ENCODE results near the gene MICU2. TPM values are rescaled to one million over a fixed set of nuclear protein-coding genes. Genes with fewer than 3 reads are reported as not detected.

Gene MICU2
- total RNA-seq, 4 donors from 2014 or later, result 50.8 to 108 (median 77.4) TPM

GRCh38 chr13:21538753-21539152 lies 65.2 kb downstream of the MICU2 start:
- WGBS, 2 donors, result 97% methylated on average over 1 of the region's 1 CpG
- TF ChIP-seq, protein P1, sequence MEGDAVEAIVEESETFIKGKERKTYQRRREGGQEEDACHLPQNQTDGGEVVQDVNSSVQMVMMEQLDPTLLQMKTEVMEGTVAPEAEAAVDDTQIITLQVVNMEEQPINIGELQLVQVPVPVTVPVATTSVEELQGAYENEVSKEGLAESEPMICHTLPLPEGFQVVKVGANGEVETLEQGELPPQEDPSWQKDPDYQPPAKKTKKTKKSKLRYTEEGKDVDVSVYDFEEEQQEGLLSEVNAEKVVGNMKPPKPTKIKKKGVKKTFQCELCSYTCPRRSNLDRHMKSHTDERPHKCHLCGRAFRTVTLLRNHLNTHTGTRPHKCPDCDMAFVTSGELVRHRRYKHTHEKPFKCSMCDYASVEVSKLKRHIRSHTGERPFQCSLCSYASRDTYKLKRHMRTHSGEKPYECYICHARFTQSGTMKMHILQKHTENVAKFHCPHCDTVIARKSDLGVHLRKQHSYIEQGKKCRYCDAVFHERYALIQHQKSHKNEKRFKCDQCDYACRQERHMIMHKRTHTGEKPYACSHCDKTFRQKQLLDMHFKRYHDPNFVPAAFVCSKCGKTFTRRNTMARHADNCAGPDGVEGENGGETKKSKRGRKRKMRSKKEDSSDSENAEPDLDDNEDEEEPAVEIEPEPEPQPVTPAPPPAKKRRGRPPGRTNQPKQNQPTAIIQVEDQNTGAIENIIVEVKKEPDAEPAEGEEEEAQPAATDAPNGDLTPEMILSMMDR (IDR thresholded peaks at IDR 0.05), result no peak
- TF ChIP-seq POLR2A (IDR thresholded peaks at IDR 0.05), result no peak
- DNase-seq (ENCODE audit: low spot score in 2 of 2), result no peak
- no peak overlapping the region for H3K4me3 ChIP-seq (ENCODE audit: low read depth, poor library complexity, severe bottlenecking)
- intact Hi-C loops (cut with DNase I; ENCODE audit: low total_unique reads), result no loop called here

DNA sequence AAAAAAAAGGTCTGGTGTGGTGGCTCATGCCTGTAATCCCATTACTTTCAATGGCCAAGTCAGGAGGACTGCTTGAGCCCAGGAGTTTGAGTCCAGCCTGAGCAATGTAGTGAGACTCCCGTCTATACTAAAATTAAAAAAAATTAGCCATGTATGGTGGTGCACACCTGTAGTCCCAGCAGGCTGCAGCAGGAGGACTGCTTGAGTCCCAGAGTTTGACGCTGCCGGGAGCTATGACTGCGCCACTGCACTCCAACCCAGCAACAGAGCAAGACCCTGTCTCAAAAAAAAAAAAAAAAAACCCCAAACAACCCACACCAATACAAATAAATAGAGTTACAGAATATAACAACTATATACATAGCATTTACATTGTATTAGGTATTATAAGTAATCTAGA lies 65.7 kb downstream of the MICU2 start:
- TF ChIP-seq, protein P1 (IDR thresholded peaks at IDR 0.05), result no peak
- TF ChIP-seq POLR2A (IDR thresholded peaks at IDR 0.05), result no peak
- WGBS, 2 donors, result 92 to 95% methylated on average over 4 of the region's 4 CpGs
- intact Hi-C loops (cut with DNase I; ENCODE audit: low total_unique reads), result no loop called here
- no peak overlapping the region for H3K4me3 ChIP-seq (ENCODE audit: low read depth, poor library complexity, severe bottlenecking)
- no peak for DNase-seq (ENCODE audit: low spot score in 2 of 2)

DNA sequence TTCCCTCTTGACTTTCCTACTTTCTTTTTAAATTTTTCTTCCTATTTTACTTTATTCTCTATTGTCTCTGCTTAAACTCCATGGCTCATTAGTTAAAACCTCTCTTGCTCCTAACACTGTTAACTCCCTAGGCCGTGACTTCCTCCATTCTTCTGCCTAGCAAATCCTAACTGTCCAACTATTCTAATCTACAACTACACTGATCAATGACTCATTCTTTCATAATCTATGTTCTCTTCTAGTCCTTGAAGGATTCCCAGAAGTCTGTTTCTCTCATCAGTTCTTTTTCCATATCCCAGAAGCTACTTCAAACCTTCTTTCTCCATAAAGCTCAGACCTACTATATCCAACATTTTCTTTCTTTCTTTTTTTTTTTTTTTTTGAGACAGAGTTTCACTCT lies 66.9 kb downstream of the MICU2 start:
- DNase-seq (ENCODE audit: low spot score in 2 of 2), result no peak
- TF ChIP-seq, protein P1 (IDR thresholded peaks at IDR 0.05), result no peak
- no peak for TF ChIP-seq POLR2A (IDR thresholded peaks at IDR 0.05)
- intact Hi-C loops (cut with DNase I; ENCODE audit: low total_unique reads), result no loop called here
- H3K4me3 ChIP-seq (ENCODE audit: low read depth, poor library complexity, severe bottlenecking), result no peak overlapping the region
- 97 to 100% methylated on average over 1 of the region's 1 CpG for WGBS, 2 donors

GRCh38 chr13:21534760-21535159 lies 69.2 kb downstream of the MICU2 start:
- no peak for DNase-seq (ENCODE audit: low spot score in 2 of 2)
- TF ChIP-seq POLR2A (IDR thresholded peaks at IDR 0.05), result no peak
- TF ChIP-seq, protein P1 (IDR thresholded peaks at IDR 0.05), result no peak
- intact Hi-C loops (cut with DNase I; ENCODE audit: low total_unique reads), result no loop called here
- 95 to 100% methylated on average over 1 of the region's 1 CpG for WGBS, 2 donors
- no peak overlapping the region for H3K4me3 ChIP-seq (ENCODE audit: low read depth, poor library complexity, severe bottlenecking)

GRCh38 chr13:21531455-21531854 lies 72.5 kb downstream of the MICU2 start:
- no peak overlapping the region for H3K4me3 ChIP-seq (ENCODE audit: low read depth, poor library complexity, severe bottlenecking)
- intact Hi-C loops (cut with DNase I; ENCODE audit: low total_unique reads), result no loop called here
- WGBS, 2 donors, result 91 to 93% methylated on average over 5 of the region's 5 CpGs
- TF ChIP-seq, protein P1 (IDR thresholded peaks at IDR 0.05), result no peak
- no peak for TF ChIP-seq POLR2A (IDR thresholded peaks at IDR 0.05)
- no peak for DNase-seq (ENCODE audit: low spot score in 2 of 2)

- 89 to 90% methylated on average over 11 of the region's 11 CpGs for WGBS, 2 donors
- no peak for TF ChIP-seq POLR2A (IDR thresholded peaks at IDR 0.05)
- TF ChIP-seq, protein P1 (IDR thresholded peaks at IDR 0.05), result no peak
- no peak overlapping the region for H3K4me3 ChIP-seq (ENCODE audit: low read depth, poor library complexity, severe bottlenecking)
- DNase-seq (ENCODE audit: low spot score in 2 of 2), result no peak
- intact Hi-C loops (cut with DNase I; ENCODE audit: low total_unique reads), result no loop called here
These were observed 73.3 kb downstream of the MICU2 start for GRCh38 chr13:21530656-21531055.
